Measurements from ENCODE around the gene LCE6A.

The LCE6A gene

GRCh38 chr1:152884506-152884905 lies 41.9 kb downstream of the LCE6A start:
- intact Hi-C loops (cut with micrococcal nuclease), result no loop called here
- Mint-ChIP-seq H3K4me3 (no peak overlapping the region), H3K27me3 (peaks cover 6% of the 10 kb centered on the region), H3K9me3 (no peaks in the 10 kb centered on the region), H3K36me3 (ENCODE audit: low read depth) (no peaks in the 10 kb centered on the region), H3K27ac (no peak overlapping the region), H3K4me1 (ENCODE audit: low read depth) (peaks cover 4% of the 10 kb centered on the region)

- no peak overlapping the region for H3K4me3 Mint-ChIP-seq
- H3K9me3 Mint-ChIP-seq, result no peaks in the 10 kb centered on the region
- peaks cover 8% of the 10 kb centered on the region for H3K27me3 Mint-ChIP-seq
- H3K4me1 Mint-ChIP-seq (ENCODE audit: low read depth), result peaks cover 4% of the 10 kb centered on the region
- intact Hi-C loops (cut with micrococcal nuclease), result no loop called here
- no peaks in the 10 kb centered on the region for H3K36me3 Mint-ChIP-seq (ENCODE audit: low read depth)
- H3K27ac Mint-ChIP-seq, result no peak overlapping the region
These were observed 42.4 kb downstream of the LCE6A start for GRCh38 chr1:152884966-152885624.

GRCh38 chr1:152886085-152886484 lies 43.4 kb downstream of the LCE6A start:
- no peaks in the 10 kb centered on the region for H3K36me3 Mint-ChIP-seq (ENCODE audit: low read depth)
- no peak overlapping the region for H3K4me3 Mint-ChIP-seq
- intact Hi-C loops (cut with micrococcal nuclease), result no loop called here
- H3K27ac Mint-ChIP-seq, result no peak overlapping the region
- H3K27me3 Mint-ChIP-seq, result peaks cover 12% of the 10 kb centered on the region
- no peaks in the 10 kb centered on the region for H3K9me3 Mint-ChIP-seq
- peaks cover 4% of the 10 kb centered on the region for H3K4me1 Mint-ChIP-seq (ENCODE audit: low read depth)

GRCh38 chr1:152886758-152887409 lies 44.2 kb downstream of the LCE6A start:
- Mint-ChIP-seq H3K4me3 (no peak overlapping the region), H3K27ac (no peak overlapping the region), H3K9me3 (no peaks in the 10 kb centered on the region), H3K4me1 (ENCODE audit: low read depth) (peaks cover 4% of the 10 kb centered on the region), H3K27me3 (peaks cover 12% of the 10 kb centered on the region), H3K36me3 (ENCODE audit: low read depth) (no peaks in the 10 kb centered on the region)
- intact Hi-C loops (cut with micrococcal nuclease), result no loop called here

GRCh38 chr1:152888126-152888525 lies 45.5 kb downstream of the LCE6A start:
- peaks cover 15% of the 10 kb centered on the region for H3K27me3 Mint-ChIP-seq
- intact Hi-C loops (cut with micrococcal nuclease), result no loop called here
- no peak overlapping the region for H3K4me3 Mint-ChIP-seq
- H3K27ac Mint-ChIP-seq, result no peak overlapping the region
- H3K9me3 Mint-ChIP-seq, result no peaks in the 10 kb centered on the region
- H3K36me3 Mint-ChIP-seq (ENCODE audit: low read depth), result no peaks in the 10 kb centered on the region
- peaks cover 4% of the 10 kb centered on the region for H3K4me1 Mint-ChIP-seq (ENCODE audit: low read depth)
